Left lung (tissue), 10 donors: Measurements from ENCODE around the gene USP32. TPM values are rescaled to one million over a fixed set of nuclear protein-coding genes. Genes with fewer than 3 reads are reported as not detected.

Experiments used
- ATAC-seq: fragments of 200-7000 bp; cut with Tn5 transposase; one replicate; pipeline ENCODE4 v1.9.1; 2020; ENCODE audit warnings: moderate library complexity
- DNase-seq, 4 donors: peaks; one replicate each; pipeline ENCODE4 v3.0.0-alpha.2; 2013 to 2020
- H3K27ac ChIP-seq, 2 donors: fragments of 200-600 bp; sonication (generic) in 1 of 2; one replicate each; pipeline versions ENCODE4 v1.5.0 to v1.8.0; 2020 to 2021
- H3K27me3 ChIP-seq, 2 donors: fragments of 200-600 bp; sonication (generic) in 1 of 2; one replicate each; pipeline versions ENCODE4 v1.5.0 to v1.8.0; 2020 to 2021
- H3K36me3 ChIP-seq, 2 donors: fragments of 200-600 bp; sonication (generic) in 1 of 2; one replicate each; pipeline versions ENCODE4 v1.5.0 to v1.8.0; 2020 to 2021
- H3K4me1 ChIP-seq, 2 donors: fragments of 200-600 bp; one replicate each; pipeline ENCODE4 v1.8.0; 2021
- H3K4me3 ChIP-seq, 2 donors: fragments of 200-600 bp; sonication (generic) in 1 of 2; one replicate each; pipeline versions ENCODE4 v1.5.0 to v1.8.0; 2020 to 2021; ENCODE audit warnings: mild to moderate bottlenecking in 1 of 2
- H3K9me3 ChIP-seq, 2 donors: fragments of 200-600 bp; sonication (generic) in 1 of 2; one replicate each; pipeline versions ENCODE4 v1.5.0 to v1.8.0; 2020 to 2021
- CTCF ChIP-seq, 2 donors: fragments of 200-600 bp; sonication (generic) in 1 of 2; IDR thresholded peaks; one replicate each; pipeline versions ENCODE4 v1.5.0 to v1.8.0; 2021; ENCODE audit warnings: antibody characterized with exemption in 2 of 2
- intact Hi-C, 2 donors: fragments of 100-400 bp; cut with DNase I; formaldehyde crosslinking; loops; one replicate each; pipeline versions ENCODE4 v1.11.2 to v1.14.2; 2022
- polyA plus RNA-seq, 6 donors: library from polyadenylated mRNA; unstranded; fragments of 120-200 nt; gene quantifications; one replicate each; pipeline ENCODE4 v1.2.1, GENCODE V29; 2013; ENCODE audit not compliant: insufficient read length in 6 of 6
- total RNA-seq, 2 donors: library from RNA; stranded (reverse); fragmentation: NEBNext Ultra II Directional; extraction: Animal tissue kit (Norgen Biotek cat#: 25700); gene quantifications; one replicate each; pipeline ENCODE4 v1.2.1, GENCODE V29; 2021
- donor health status: DM: no; HTN: yes; CAD: no.
- donor health status: DM: no; HTN: no; CAD: no.

Gene USP32
- total and polyA plus RNA-seq, 8 donors, result 30.7 to 73.2 (median 37.7) TPM

DNA sequence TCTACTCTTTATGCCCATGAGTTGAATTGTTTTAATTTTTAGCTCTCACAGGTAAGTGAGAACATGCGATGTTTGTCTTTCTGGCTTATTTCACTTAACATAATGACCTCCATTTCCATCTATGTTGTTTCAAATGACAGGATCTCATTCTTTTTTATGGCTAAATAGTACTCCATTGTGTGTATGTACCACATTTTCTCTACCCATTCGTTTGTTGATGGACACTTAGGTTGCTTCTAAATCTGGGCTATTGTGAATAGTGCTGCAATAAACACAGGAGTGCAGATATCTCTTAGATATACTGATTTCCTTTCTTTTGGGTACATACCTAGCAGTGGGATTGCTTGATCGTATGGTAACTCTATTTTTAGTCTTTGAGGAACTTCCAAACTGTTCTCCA, 261.5 kb downstream of the USP32 start:
- H3K4me3 ChIP-seq, result no peak overlapping the region
- H3K4me1 ChIP-seq, result peaks cover 0 to 14% of the 10 kb centered on the region in 2 donors
- H3K36me3 ChIP-seq, result peaks cover 0 to 14% of the 10 kb centered on the region in 2 donors
- H3K27ac ChIP-seq, result no peak overlapping the region
- TF ChIP-seq CTCF (IDR thresholded peaks at IDR 0.05), result no peak
- DNase-seq, result no peak
- peaks cover 0 to 6% of the 10 kb centered on the region in 2 donors for H3K27me3 ChIP-seq
- H3K9me3 ChIP-seq, result no peaks in the 10 kb centered on the region
- intact Hi-C loops, result no loop called here
- ATAC-seq, result no peak

DNA sequence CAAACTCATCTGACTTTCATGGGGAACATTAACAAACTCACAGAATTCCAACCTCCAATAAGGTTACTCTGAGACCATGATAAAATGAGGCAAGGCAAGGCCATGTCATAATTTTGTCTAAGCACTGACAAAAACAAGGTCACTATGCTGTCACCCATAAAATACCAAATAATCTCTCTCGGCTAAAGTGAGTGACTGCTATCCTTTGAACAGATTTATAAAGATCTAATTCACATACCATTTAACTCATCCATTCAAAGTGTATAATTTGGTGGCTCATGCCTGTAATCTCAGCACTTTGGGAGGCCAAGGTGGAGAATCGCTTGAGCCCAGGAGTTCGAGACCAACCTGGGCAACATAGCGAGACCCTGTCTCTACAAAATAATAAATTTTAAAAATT, 262.8 kb downstream of the USP32 start:
- ATAC-seq (no peak), DNase-seq (no peak)
- TF ChIP-seq CTCF (IDR thresholded peaks at IDR 0.05), result no peak
- H3K4me3 ChIP-seq, result no peak overlapping the region
- H3K27ac ChIP-seq, result no peak overlapping the region
- intact Hi-C loops, result no loop called here
- peaks cover 0 to 6% of the 10 kb centered on the region in 2 donors for H3K4me1 ChIP-seq
- H3K9me3 ChIP-seq, result no peaks in the 10 kb centered on the region
- peaks cover 0 to 14% of the 10 kb centered on the region in 2 donors for H3K36me3 ChIP-seq
- peaks cover 0 to 6% of the 10 kb centered on the region in 2 donors for H3K27me3 ChIP-seq

Other genes starting within 250 kb of the USP32 start
- gene CA4, start 242.2 kb downstream of the USP32 start, total RNA-seq, result 10 to 100 TPM; 10.6 to 35.7 TPM
- gene CA4, start 242.2 kb downstream of the USP32 start, polyA plus RNA-seq, result 10 to 100 TPM; 44.2 to 68.3 (median 56.8) TPM
- not detected for gene CHCT1, start 30.4 kb upstream of the USP32 start, total RNA-seq
- gene CHCT1, start 30.4 kb upstream of the USP32 start, polyA plus RNA-seq, result under 1 TPM in 1 of 6 donors, not detected in 5; 0.45 TPM
- 10 to 100 TPM; 37.5 to 48.0 TPM for gene APPBP2, start 134.1 kb upstream of the USP32 start, total RNA-seq
- gene APPBP2, start 134.1 kb upstream of the USP32 start, polyA plus RNA-seq, result 10 to 100 TPM; 61.2 to 71.9 (median 64.9) TPM
- gene PPM1D, start 208.1 kb upstream of the USP32 start, total RNA-seq, result 10 to 100 TPM; 17.1 to 20.3 TPM
- 10 to 100 TPM; 20.3 to 27.0 (median 22.5) TPM for gene PPM1D, start 208.1 kb upstream of the USP32 start, polyA plus RNA-seq